Left lung (tissue), 10 donors: ENCODE results near the gene CST7. TPM values are rescaled to one million over a fixed set of nuclear protein-coding genes. Genes with fewer than 3 reads are reported as not detected.

Experiments used
- ATAC-seq: fragments of 200-7000 bp; cut with Tn5 transposase; one replicate; pipeline ENCODE4 v1.9.1; 2020; ENCODE audit warnings: moderate library complexity
- DNase-seq, 4 donors: peaks; one replicate each; pipeline ENCODE4 v3.0.0-alpha.2; 2013 to 2020
- H3K27ac ChIP-seq, 2 donors: fragments of 200-600 bp; sonication (generic) in 1 of 2; one replicate each; pipeline versions ENCODE4 v1.5.0 to v1.8.0; 2020 to 2021
- H3K27me3 ChIP-seq, 2 donors: fragments of 200-600 bp; sonication (generic) in 1 of 2; one replicate each; pipeline versions ENCODE4 v1.5.0 to v1.8.0; 2020 to 2021
- H3K36me3 ChIP-seq, 2 donors: fragments of 200-600 bp; sonication (generic) in 1 of 2; one replicate each; pipeline versions ENCODE4 v1.5.0 to v1.8.0; 2020 to 2021
- H3K4me1 ChIP-seq, 2 donors: fragments of 200-600 bp; one replicate each; pipeline ENCODE4 v1.8.0; 2021
- H3K4me3 ChIP-seq, 2 donors: fragments of 200-600 bp; sonication (generic) in 1 of 2; one replicate each; pipeline versions ENCODE4 v1.5.0 to v1.8.0; 2020 to 2021; ENCODE audit warnings: mild to moderate bottlenecking in 1 of 2
- H3K9me3 ChIP-seq, 2 donors: fragments of 200-600 bp; sonication (generic) in 1 of 2; one replicate each; pipeline versions ENCODE4 v1.5.0 to v1.8.0; 2020 to 2021
- intact Hi-C, 2 donors: fragments of 100-400 bp; cut with DNase I; formaldehyde crosslinking; loops; one replicate each; pipeline versions ENCODE4 v1.11.2 to v1.14.2; 2022
- polyA plus RNA-seq, 6 donors: library from polyadenylated mRNA; unstranded; fragments of 120-200 nt; gene quantifications; one replicate each; pipeline ENCODE4 v1.2.1, GENCODE V29; 2013; ENCODE audit not compliant: insufficient read length in 6 of 6
- total RNA-seq, 2 donors: library from RNA; stranded (reverse); fragmentation: NEBNext Ultra II Directional; extraction: Animal tissue kit (Norgen Biotek cat#: 25700); gene quantifications; one replicate each; pipeline ENCODE4 v1.2.1, GENCODE V29; 2021
- TF ChIP-seq, protein P1 (sequence below), 2 donors: fragments of 200-600 bp; sonication (generic) in 1 of 2; IDR thresholded peaks; one replicate each; pipeline versions ENCODE4 v1.5.0 to v1.8.0; 2021; ENCODE audit warnings: antibody characterized with exemption in 2 of 2
- donor health status: DM: no; HTN: yes; CAD: no.
- donor health status: DM: no; HTN: no; CAD: no.

The CST7 gene
- total and polyA plus RNA-seq, 8 donors: 0.84 to 28.0 (median 1.7) TPM

DNA sequence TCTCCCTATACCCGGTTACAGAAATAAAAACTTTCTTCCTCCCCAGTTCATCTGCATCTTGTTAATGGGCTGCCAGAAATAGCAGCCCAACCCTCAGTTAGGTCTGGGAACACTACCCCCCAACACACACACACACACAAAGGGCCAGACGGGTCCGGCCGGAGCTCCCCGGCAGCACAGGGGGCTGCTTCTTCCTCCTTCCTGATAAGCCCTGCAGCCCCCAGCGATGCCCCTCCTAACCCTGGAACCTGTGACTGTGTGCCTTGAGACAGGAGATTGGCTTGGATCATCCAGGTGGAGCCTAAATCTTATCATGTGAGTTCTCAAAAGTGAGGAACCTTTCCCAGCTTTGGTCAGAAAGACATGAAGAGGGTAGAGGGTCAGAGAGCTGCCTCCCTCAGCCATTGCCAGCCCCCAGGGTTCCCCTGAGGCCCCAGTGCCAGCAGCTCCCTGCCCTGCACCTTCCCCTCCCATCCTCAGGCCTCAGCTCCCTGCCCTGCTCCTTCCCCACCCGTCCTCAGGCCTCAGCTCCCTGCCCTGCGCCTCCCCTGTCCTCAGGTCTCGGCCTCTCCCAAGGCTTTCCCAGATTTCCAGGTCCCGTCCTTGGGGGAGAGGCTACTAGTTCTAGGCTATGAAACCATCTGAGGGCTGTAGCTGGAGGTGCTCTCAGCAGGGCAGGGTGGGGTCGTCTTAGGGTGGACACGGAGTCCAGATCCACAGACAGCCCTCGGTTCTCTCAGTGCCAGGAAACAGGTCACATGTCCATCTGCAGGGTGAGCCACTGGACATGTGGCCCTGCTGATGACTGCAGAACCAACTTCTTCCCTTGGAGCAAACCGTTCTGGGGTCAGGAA, 34.5 kb upstream of the CST7 start:
- Histone ChIP-seq H3K4me1 (peaks cover 6 to 8% of the 10 kb centered on the region in 2 donors), H3K27ac (no peak overlapping the region), H3K27me3 (peaks cover 0 to 5% of the 10 kb centered on the region in 2 donors), H3K36me3 (no peaks in the 10 kb centered on the region), H3K9me3 (no peaks in the 10 kb centered on the region), H3K4me3 (no peak overlapping the region)
- DNase-seq: no peak
- intact Hi-C loops: no loop called here
- TF ChIP-seq, protein P1, sequence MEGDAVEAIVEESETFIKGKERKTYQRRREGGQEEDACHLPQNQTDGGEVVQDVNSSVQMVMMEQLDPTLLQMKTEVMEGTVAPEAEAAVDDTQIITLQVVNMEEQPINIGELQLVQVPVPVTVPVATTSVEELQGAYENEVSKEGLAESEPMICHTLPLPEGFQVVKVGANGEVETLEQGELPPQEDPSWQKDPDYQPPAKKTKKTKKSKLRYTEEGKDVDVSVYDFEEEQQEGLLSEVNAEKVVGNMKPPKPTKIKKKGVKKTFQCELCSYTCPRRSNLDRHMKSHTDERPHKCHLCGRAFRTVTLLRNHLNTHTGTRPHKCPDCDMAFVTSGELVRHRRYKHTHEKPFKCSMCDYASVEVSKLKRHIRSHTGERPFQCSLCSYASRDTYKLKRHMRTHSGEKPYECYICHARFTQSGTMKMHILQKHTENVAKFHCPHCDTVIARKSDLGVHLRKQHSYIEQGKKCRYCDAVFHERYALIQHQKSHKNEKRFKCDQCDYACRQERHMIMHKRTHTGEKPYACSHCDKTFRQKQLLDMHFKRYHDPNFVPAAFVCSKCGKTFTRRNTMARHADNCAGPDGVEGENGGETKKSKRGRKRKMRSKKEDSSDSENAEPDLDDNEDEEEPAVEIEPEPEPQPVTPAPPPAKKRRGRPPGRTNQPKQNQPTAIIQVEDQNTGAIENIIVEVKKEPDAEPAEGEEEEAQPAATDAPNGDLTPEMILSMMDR (IDR thresholded peaks at IDR 0.05): no peak
- no peak for ATAC-seq

DNA sequence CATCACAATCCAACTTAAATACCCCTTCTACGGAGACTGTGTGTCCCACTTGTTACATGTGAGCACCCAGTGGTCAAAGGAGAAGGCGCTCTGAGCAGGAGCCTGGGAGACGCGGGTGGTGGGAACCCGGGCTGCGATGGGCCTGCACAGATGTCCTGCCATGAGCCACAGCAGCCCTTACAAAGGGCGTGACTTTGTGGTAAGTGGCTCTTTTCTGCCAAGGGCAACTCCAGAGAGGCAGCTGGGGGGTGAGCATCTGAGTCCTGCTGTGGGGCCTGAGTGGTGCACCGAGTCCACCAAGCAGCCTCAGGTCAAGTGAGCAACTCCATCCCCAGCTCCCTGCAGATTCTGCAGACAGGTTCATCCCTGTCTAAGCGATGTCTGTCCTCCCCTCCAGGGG, 33.6 kb upstream of the CST7 start:
- H3K36me3 ChIP-seq: no peaks in the 10 kb centered on the region
- no peaks in the 10 kb centered on the region for H3K9me3 ChIP-seq
- H3K27me3 ChIP-seq: peaks cover 0 to 5% of the 10 kb centered on the region in 2 donors
- no peak for ATAC-seq
- no peak overlapping the region for H3K27ac ChIP-seq
- TF ChIP-seq, protein P1 (IDR thresholded peaks at IDR 0.05): no peak
- peaks cover 6 to 8% of the 10 kb centered on the region in 2 donors for H3K4me1 ChIP-seq
- intact Hi-C loops: no loop called here
- no peak for DNase-seq
- H3K4me3 ChIP-seq: no peak overlapping the region

DNA sequence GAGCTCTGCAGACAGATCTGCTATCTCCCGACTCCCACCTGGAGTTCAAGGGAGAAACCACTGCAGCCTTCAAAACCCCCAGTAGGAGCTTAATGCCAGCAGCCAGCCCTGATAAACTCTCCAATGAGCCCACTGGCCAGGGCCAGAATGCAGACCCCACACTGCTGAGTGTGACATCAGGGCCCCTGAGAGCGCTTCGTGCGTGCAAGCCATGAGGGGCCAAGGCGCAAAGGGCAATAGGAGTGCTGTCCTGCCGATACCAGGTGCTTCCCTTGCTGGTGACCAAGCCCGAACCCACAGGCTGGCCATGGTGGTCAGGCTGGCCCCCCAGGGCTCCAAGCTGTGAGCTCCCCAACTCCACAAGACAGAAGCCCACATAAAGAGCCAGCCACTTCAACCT, 33.2 kb upstream of the CST7 start:
- Histone ChIP-seq H3K36me3 (no peaks in the 10 kb centered on the region), H3K9me3 (no peaks in the 10 kb centered on the region), H3K27me3 (peaks cover 0 to 5% of the 10 kb centered on the region in 2 donors), H3K4me1 (peaks cover 6 to 8% of the 10 kb centered on the region in 2 donors), H3K27ac (no peak overlapping the region), H3K4me3 (no peak overlapping the region)
- intact Hi-C loops: no loop called here
- no peak for ATAC-seq
- no peak for DNase-seq
- TF ChIP-seq, protein P1 (IDR thresholded peaks at IDR 0.05): no peak

DNA sequence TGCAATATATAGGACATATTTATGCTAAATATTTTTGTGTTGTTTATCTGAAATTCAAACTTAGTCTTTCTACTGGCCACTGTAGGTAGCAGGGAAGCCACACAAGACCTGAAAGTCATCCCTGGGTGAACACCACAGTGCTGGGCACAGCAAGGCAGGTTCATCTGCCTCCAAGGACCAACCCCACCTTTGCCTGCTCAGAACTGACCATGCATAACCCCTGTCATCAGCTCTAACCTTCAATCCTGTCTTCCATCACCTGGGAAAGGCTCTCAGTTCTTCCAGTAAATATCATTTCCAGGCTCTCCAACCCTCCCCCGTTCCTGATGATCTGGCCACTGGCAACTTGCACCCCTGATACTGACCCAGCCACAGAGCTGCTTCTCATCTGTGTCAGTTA, 32.7 kb upstream of the CST7 start:
- ATAC-seq: no peak
- Histone ChIP-seq H3K27me3 (peaks cover 0 to 5% of the 10 kb centered on the region in 2 donors), H3K36me3 (no peaks in the 10 kb centered on the region), H3K4me3 (no peak overlapping the region), H3K9me3 (no peaks in the 10 kb centered on the region), H3K27ac (no peak overlapping the region), H3K4me1 (peaks cover 6 to 8% of the 10 kb centered on the region in 2 donors)
- TF ChIP-seq, protein P1 (IDR thresholded peaks at IDR 0.05): no peak
- DNase-seq: no peak
- intact Hi-C loops: no loop called here

DNA sequence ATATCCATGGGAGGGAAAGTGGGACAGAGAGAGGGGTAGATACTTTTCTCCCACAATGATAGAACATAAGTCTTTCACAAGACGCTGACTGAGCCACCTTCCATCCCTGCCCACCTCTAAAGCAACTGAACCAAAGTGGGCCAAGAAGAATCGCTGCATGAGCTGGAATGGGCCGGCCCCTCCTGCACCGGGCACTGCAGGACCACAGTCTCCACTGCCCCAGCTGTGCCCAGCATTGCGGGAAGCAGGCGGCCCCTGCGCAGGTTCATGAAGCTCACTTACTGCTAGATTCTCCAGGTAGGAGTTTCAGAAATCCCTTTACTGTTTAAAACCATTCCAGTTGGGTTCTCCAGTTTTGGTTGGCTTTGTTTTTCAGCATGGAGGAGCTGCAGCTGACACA, 32.0 kb upstream of the CST7 start:
- intact Hi-C loops: no loop called here
- no peaks in the 10 kb centered on the region for H3K36me3 ChIP-seq
- no peak overlapping the region for H3K4me3 ChIP-seq
- H3K9me3 ChIP-seq: no peaks in the 10 kb centered on the region
- ATAC-seq (no peak), DNase-seq (no peak)
- TF ChIP-seq, protein P1 (IDR thresholded peaks at IDR 0.05): no peak
- no peak overlapping the region for H3K27ac ChIP-seq
- H3K27me3 ChIP-seq: peaks cover 0 to 5% of the 10 kb centered on the region in 2 donors
- H3K4me1 ChIP-seq: peaks cover 6 to 8% of the 10 kb centered on the region in 2 donors
